NCI-H128 (cell line): ENCODE results near the gene ZDHHC17.
"Not testable (repeated sequence)": the region's sequence is repeated elsewhere in the genome, so short reads cannot be mapped to it uniquely, and the experiment has no call there.

ENCODE experiments used
- DNase-seq: peaks from one replicate; lab custom pipeline; 2025; ENCODE audit not compliant: unreplicated experiment; lab: John Stamatoyannopoulos, UW

ZDHHC17 gene

GRCh38 chr12:76763746-76764675, at the start of gene ZDHHC17:
Gene ZDHHC17, plus strand, starts transcription at chr12:76764115. Its CDS starts 122 bp downstream, at chr12:76764237.
- peak; percentile 91 for DNase-seq

GRCh38 chr12:76714415-76714814, 49.5 kb upstream of the ZDHHC17 start:
- DNase-seq: no peak

- no peak for DNase-seq
These were observed 49.1 kb upstream of the ZDHHC17 start for GRCh38 chr12:76714861-76715260.

GRCh38 chr12:76715332-76715731, 48.6 kb upstream of the ZDHHC17 start:
- no peak for DNase-seq

- DNase-seq: no peak
These were observed 46.6 kb upstream of the ZDHHC17 start for GRCh38 chr12:76717314-76717713.

GRCh38 chr12:76719171-76720041, 44.5 kb upstream of the ZDHHC17 start:
- DNase-seq: no peak

- DNase-seq: no peak
These were observed 43.8 kb upstream of the ZDHHC17 start for GRCh38 chr12:76720068-76720467.

- no peak for DNase-seq
These were observed 37.3 kb upstream of the ZDHHC17 start for GRCh38 chr12:76726626-76727025.

- DNase-seq: not testable (repeated sequence)
These were observed 31.7 kb upstream of the ZDHHC17 start for GRCh38 chr12:76732188-76732587.

GRCh38 chr12:76737689-76738088, 26.2 kb upstream of the ZDHHC17 start:
- DNase-seq: not testable (repeated sequence)

- DNase-seq: no peak
These were observed 24.9 kb upstream of the ZDHHC17 start for GRCh38 chr12:76738824-76739579.

GRCh38 chr12:76739896-76740295, 24.0 kb upstream of the ZDHHC17 start:
- no peak for DNase-seq

- DNase-seq: no peak
These were observed 23.4 kb upstream of the ZDHHC17 start for GRCh38 chr12:76740501-76740900.

GRCh38 chr12:76745343-76745742, 18.6 kb upstream of the ZDHHC17 start:
- DNase-seq: no peak

GRCh38 chr12:76746516-76746915, 17.4 kb upstream of the ZDHHC17 start:
- no peak for DNase-seq

- no peak for DNase-seq
These were observed 16.7 kb upstream of the ZDHHC17 start for GRCh38 chr12:76747245-76747644.

- no peak for DNase-seq
These were observed 8.0 kb upstream of the ZDHHC17 start for GRCh38 chr12:76755829-76756379.

- DNase-seq: no peak
These were observed 6.2 kb upstream of the ZDHHC17 start for GRCh38 chr12:76757694-76758093.

GRCh38 chr12:76762601-76762980, 1.3 kb upstream of the ZDHHC17 start:
- DNase-seq: no peak

- no peak for DNase-seq
These were observed 941 bp downstream of the ZDHHC17 start for GRCh38 chr12:76764856-76765255.

- no peak for DNase-seq
These were observed 1.7 kb downstream of the ZDHHC17 start for GRCh38 chr12:76765598-76765997.
